Stimulated activated CD8-positive, alpha-beta memory T cell treated with anti-CD3 and anti-CD28 coated beads, Interleukin-4, amount 100 ng/mL, for 4 hours (primary cell): ENCODE data around the gene ONECUT1.

Source experiments
- DNase-seq, 2 donors: peaks; one replicate each; pipeline ENCODE4 v3.0.0-alpha.2; 2020; ENCODE audit warnings: low read depth in 2 of 2, low spot score in 1 of 2

Gene ONECUT1

DNA sequence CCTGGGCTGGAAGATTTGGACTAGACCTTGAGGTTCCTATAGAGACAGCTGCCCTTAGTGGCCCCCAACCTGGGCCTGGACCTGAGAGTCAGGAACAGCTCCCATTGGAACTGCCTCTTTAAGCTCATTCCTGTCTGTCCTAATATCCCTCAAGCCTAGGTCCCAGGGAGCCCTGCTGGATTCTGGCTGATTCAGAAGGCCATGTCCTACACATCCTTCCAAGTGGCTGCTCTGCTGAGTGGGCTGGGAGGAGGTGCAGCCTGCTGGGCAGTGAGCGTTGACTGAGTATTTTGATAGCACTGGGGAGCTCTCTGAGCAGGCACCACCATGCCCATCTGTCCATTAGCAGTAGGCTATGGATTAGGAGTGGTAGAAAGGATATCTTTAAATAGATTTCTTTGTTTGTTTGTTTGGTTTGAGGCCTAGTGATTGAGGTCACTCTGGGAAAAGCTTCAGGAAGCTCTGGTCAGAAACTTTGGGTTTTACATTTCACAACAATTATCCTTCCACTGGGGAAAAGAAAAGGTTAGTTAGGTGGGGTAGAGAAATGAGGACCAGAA lies 56.4 kb downstream of the ONECUT1 start:
- no peak for DNase-seq

DNA sequence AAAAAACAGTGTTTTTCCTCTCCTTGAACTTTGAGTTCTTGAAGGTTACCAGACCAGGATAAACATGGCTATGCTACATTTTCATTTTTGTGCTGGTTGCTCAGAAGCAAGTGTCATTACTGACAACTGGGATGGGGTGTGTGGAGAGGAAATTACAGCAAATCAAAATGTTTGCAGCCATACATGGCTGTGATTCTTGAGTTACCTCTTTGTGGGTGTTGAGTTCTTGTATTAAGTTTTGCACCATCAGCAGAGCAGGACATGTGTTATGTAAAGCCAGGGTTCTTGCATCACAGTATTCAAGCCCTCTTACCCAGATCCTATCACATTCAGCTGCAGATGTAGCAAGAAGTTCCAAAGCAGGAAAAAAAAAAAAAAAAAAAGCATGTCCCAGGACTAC lies 57.0 kb downstream of the ONECUT1 start:
- no peak for DNase-seq

DNA sequence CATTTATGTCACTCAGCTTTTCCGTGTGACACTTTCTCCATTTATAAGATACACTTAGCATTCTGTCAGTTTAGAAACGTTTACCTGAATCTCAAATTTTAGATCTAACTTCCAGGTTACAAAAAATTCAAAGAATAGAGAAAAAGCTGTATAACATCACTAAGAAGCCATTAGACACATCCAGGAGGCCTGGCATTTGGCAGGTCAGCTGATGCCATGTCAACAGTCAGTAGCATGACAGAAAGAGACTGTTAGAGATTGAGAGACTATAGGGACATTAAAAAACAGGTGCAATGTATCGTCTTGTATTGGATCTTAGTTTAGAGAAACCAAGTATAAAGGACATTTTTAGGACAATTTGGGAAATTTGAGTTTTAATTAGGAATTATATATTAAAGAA lies 57.6 kb downstream of the ONECUT1 start:
- no peak for DNase-seq

DNA sequence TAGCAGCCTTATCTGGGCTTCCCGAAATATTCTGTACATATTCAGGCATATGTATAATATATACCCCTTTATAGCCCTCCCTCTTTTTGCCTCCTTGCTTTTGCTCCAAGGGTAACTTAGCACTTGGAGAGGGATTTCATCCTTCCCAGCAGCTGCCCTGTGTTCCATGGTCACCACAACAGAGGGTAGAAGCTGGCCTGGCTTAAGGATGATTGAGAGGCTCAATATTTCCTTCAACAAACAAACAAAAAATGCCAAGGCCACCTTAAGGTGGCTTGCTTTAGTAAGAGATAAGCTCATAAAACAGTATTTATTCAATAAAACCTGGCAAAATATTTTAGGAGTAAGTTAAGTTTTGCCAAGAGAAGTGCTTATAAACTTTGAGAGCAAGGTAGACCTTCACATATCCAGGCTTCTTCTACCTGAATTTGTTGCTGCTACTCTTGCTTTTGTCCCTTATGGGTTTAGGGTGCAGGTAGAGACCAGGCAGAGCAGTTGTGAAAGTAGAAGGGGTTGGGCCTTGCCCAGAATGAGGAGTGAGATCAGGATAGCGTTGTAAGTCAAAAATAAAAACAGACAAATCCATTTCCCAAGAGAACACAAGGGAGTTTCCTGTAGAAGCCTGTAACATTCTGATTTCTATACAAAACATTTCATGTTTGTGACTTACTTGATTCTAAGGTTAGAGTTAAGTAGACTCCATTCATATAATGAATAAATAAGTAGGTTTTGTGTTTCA lies 58.2 kb downstream of the ONECUT1 start:
- DNase-seq, result no peak

DNA sequence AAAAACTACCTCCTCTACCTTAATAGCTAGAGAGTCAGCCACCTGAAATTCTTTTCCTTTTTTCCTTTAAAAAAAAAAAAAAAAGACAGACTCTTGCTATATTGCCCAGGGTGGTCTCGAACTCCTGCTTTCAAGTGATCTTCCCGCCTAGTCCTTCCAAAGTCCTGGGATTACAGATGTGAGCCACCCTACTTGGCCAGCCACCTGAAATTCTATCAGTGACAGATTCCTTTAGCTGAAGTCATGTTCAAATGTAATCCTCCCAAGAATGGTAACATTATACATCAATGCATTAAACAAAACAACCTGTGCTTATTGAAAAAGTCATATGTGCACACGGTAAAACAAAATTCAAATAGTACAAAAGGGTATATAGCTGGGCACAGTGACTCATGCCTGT lies 59.1 kb downstream of the ONECUT1 start:
- no peak for DNase-seq

DNA sequence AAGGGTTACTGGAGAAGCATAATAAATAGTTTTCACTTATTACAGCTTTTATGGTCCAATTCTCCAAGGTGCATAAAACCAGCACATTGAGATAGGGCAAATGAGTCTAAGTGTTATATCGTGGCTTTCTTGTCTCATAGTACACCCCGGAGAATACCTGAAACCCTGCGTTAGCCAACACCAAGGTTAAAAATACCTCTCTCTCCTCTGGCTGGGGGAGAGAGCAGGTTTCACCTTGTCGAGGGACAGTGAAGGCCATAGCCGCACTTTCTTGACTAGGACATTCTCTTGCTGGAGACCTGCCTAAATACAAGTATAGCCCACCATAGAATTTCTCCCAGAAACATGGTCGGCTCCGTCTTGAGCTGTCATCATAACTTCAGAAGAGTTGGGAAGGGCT lies 59.5 kb downstream of the ONECUT1 start:
- no peak for DNase-seq

DNA sequence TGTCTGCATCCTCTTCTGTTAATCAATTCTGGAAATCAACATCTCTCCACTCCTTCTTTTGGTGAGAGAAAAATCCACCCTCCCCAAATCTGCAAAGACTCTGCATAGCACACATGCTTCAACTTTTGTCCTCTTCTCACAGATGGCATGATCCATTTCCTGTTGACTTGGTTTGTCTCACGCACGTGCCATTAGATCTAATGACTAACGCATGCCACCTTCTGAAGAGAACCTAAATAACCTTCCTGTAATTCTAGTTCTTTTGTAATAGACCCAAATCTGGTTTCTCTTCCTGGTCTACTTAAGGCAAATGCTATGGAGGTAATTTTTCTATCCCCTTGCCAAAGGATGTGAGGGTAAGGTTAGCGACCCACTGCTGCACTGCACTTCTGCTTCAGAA lies 60.0 kb downstream of the ONECUT1 start:
- DNase-seq, result no peak

DNA sequence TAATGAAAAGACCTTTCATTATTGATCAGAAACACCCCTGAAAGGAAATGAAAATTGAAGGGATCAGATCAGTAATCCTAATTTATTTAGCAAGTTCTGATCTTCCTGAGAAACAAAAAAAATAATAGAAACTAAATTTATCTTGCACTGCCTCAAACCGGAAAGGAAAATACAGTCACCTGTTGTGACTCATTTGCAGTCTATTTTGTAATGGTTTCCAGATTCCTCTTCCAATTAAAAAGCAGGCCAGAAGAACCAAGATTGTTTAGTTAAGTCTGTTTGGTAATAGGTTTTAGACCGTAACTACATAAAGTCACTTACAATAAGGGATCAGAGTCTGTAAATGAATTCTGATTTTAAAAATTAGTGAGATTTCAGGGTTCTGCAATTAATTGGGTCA lies 61.2 kb downstream of the ONECUT1 start:
- no peak for DNase-seq

DNA sequence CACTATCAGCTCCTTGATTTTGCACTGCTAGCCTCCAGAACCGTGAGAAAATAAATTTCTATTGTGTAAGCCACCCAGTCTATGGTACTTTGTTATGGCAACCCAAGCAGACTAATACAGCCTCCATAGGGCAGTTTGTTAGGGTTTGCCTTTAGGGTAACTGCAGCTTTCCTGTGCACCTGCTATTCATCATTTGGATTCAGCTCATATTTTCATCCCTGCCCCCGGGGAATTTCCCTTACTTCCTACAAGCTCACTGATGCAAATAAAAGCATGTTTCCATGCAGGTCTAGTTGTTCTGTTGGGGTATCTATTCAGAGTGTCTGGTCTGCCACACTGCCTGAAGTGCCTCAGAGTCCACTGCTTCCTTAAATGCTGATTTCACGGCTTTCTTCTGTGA lies 62.3 kb downstream of the ONECUT1 start:
- DNase-seq, result no peak

DNA sequence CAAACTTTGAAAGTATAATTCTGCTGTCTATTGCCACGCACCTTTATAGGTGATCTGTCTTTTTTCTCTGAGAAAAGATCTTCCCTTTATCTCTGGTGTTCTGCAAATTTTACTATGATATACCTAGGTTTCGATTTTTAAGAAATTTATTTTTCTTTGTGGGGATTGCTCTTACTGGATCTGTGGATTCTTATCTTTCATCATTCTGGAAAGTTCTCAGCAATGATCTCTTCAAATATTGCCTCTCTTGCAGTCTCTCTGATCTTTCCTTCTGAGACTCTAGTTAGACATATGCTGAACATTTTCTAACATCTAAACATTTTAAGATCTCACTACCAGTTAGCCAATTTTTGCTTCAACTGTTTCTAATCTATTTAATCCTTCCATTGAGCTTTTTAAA lies 63.9 kb downstream of the ONECUT1 start:
- no peak for DNase-seq

DNA sequence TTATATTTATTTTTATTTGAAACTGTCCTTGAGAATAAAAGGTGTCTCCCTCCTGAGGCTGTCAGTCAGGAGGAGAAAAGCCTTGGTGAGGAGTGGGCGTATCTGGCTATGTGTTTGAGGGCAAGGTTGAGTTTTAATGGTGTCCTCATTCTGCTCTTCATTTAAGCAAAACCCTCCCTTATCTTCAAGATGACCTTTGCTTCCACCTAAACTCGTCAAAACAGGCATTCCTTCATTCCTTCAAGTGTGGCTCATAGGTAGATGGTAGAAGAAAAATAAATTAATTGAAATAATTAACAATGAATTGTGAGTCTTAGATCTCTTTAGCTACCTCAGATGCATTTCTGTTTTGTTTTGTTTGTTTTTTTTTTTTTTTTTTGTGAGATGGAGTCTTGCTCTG lies 71.6 kb downstream of the ONECUT1 start:
- DNase-seq, result no peak

DNA sequence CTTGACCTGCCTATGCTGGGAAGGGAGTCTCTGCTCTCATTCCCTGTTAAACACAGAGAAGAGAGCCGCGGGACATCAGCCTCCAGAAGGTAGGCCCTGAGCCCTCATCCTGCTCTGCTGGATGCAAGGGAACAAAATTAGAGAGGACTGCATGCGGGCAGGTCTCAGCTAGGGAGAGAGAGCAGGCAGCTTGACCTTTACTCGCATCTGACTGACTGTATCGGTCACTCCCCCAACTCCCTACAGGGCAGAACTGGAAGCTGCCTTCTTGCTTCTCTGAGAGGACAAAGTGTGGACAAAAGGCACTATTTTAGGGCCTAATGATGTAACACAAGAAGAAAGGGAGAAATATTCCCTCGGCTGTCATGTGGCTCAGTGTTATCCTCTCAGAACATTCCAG lies 72.2 kb downstream of the ONECUT1 start:
- DNase-seq, result no peak

DNA sequence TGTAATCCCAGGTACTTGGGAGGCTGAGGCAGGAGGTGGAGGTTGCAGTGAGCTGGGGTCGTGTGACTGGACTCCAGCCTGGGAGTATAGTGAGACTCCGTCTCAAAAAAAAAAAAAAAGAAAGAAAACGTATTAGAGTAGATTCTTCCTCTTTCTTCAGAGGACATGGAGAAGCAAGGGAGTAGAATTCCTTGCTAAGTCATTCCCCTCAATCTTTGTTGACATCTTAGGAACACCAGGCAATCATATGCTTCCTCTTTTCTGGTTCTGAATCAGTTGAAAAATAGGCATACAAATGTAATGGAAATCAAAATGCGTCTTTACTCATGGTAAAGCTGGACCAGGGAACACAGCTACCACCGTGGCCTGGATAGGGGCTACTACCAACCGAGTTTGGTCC lies 72.7 kb downstream of the ONECUT1 start:
- DNase-seq, result no peak

DNA sequence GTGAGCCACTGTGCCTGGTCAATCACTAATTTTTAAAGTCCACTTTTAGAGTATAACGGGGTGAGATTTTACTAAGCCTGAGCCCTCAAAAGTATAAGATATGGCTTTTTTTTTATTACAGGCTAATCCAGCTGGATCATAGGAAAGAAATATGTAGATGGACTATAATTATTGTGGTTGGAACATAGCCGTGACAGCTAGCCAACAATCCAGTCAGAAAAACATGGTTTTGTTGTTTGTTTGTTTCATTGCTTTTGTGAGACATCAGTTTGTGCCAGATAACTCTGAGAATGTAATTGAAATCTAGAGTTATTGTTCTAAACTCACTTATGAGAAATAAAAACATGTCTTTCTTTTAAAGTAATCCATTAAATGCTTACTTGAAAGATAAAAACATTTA lies 73.6 kb downstream of the ONECUT1 start:
- DNase-seq, result no peak

DNA sequence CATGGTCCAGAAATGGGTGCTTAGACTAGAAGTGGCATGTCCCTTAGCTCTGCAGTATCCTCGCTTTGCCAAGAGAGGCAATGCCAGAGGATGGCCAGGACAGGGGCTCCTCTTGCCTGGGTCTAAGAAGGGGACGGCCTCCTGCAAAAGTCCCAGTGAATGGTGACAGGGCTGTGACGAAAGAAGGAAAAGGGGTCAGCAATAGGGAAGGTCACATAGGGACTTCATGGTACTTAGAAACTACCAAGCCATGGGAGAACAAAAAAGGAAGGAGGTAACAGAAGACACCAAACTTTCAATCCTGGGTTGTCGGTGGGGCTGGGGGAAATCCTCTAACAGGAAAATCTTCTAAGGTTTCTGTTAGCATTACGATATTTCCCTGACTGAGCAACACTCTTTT lies 74.7 kb downstream of the ONECUT1 start:
- no peak for DNase-seq

DNA sequence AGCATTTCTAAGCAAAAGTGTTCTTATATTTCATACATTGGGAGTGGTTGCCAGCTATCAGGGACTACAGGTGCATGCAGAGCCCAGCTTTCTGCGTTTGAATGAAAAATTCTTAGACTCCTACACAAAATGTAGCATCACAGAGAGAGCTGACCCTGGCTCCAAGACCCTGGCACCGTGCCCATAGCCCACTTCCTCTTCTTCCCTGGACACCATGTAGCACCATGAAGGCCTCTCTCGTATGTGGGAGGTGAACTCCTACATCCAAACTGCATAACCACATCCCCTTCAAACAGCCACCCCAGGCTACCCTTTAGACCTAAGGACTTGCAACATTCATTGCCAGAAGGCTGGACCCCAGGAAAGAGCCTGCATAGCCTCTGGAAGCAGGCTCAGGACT lies 75.2 kb downstream of the ONECUT1 start:
- no peak for DNase-seq

DNA sequence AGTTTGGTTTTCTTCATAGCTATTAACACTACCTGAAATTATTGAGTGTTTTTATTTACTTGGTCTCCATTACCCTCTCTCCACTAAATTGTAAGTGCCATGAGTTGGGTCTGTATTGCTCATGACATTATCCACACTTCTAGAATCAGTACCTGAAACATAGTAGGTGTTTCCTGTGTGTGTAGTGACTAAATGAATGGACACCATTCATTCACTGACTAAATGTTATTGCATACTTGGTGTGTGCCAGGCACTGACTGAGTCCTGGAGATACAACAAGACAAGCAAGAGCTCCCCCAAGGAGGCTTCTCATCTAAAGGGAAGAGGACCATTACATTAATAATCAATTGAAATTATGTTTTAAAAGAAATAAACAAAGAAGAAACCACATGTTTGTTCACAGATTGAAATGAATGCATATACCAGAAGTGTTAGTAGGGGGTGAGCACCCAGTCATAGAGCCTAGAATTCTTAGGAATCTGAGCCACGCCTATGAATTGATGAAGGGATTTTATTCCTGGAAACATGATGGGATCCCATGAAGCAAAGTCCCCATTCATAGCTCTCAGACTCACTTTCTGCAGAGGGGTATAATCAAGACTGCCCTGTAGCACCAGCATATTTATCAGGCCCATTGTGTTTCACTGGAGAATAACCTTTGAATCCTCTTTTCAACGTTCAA lies 79.3 kb downstream of the ONECUT1 start:
- DNase-seq, result no peak

DNA sequence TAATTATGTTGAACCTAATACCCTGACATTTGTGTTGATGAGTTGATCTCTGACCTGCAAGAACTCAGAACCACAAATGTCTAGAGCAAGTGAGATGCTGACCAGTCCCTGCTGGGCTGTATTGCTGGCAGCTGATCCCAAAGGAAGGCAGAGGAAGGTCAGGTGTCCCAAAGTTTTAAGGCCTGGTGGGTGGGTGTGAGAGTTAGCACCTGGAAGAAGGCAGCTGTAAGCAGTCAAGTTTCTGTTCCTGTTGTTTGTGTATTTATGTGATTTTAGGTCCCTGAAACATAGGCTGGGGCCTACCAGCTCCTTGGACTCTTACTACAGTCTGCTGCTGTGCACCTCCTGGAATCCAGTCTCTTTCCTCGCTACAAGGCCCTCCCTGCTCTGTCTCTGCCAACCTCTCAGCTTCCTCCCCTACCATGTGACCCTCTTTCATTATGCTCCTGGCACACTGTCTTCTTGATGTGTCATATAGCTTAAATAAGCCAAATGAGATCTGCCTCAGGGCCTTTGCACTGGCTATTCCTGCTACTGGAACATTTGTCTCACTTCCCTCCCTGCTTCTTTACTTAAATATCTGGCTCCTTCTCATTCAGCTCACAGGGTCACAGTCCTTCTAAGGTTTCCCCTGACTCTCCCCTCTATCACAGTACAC lies 80.0 kb downstream of the ONECUT1 start:
- no peak for DNase-seq

DNA sequence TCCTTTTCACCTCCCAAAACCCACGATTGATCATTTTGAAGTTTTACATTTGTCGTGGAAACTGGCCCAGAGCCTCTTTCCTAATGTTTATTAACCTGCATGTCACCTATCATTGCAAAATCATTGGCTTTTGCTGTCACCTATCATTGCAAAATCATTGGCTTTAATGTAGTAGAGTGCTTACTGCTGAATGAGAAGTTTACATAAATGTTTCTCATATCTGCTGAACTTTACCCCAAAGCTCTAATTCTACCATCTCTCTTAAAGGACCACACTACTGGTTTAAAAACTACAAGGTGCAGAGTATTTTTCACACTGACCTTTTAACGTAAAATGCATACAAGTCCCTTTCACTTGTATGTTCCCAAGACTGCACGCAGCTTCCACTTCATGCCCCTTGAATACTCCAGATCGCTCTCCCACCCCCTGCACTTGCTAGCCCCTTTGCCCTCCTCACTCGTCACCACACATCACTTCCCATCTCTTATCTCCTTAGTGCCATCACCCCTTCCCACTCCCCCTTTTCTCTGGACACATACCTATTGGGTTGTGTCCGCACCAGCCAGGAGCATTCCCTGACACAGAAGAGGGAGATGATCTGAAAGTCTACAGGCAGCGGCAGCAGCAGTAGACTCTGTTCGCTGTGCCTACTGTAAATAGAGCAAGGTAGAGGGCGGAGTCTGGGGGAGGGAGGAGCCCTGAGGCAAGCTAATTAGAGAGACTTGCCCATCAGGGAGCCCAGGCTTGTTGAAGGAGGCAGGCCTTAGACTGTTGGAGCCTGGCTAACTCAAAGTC lies 80.8 kb downstream of the ONECUT1 start:
- no peak for DNase-seq
